HG03469 (cell line): ENCODE results near the gene C14orf119.

Experiments used
- ATAC-seq: cut with Tn5 transposase; IDR thresholded peaks from one replicate; pipeline ENCODE4 v1.9.1; 2021; ENCODE audit warnings: mild to moderate bottlenecking, moderate library complexity, moderate number of reproducible peaks; ENCODE audit not compliant: unreplicated experiment

The C14orf119 gene

DNA sequence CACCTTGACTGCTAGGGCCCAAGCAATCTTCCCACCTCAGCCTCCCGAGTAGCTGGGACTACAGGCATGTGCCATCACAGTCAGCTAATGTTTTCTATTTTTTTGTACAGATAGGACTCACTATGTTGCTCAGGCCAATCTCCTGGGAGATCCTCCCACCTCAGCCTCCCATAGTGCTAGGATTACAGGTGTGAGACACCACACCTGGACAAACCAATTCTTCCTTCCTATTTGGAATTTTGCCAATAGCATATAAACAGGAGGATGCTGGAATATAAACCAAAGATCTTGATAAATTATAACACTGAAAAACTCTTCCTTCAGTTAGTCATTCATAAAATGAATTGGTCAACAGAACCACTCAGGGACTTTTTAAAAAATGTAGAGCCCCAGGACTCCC lies 8.7 kb upstream of the C14orf119 start:
- no peak for ATAC-seq

DNA sequence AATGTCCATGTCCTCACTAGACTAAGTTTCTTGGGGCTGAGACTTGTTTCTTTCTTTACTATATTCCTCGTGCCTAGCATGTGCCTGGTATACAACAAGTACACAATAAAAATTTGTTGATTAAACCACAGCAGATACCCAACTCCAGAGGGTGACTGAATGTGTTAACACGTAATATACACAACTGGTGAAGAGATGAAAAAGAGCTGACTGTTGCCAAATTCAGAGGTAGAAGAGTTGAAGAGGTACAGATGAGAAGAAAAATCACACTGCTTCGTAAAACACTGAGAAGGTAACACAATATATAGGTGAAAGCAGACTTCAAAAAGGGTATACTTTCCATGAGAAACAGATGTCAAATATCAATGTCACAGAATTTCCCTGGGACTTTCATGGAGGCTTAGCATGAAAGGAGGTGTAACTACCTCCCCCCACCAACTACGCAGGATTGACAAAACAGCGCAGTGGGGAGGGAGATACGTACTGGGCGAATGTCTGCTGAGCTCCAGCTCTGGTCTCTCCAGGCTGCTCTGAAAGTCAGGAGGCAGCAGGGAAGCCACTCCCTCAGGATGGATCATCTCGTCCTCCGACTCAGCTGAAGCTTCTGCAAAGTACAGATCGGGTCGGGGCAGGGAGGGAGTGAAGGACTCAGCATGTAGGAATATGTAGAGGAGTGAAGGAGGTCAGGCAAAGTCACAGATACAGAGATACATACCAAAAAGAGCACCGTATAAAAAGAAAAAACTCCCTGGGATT lies 5.6 kb upstream of the C14orf119 start:
- ATAC-seq, result no peak

DNA sequence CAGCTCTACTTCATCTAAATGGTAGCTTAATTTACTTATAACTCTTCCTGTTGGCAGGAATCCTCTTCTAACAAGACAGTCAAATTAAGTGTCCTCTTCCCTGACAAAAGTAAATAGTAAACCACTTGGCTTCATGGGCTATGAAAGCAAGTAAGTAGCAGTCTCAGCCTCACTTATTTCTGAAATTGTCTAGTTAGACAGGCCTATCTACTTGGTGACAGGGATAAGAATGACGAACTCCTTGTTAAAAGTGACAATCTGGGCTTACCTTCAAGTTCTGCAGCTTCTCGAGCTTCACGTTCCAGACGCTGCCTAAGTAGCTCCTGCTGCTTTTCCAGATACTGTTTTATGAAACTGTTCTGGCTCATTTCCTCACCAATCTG lies 5.1 kb upstream of the C14orf119 start:
- no peak for ATAC-seq

DNA sequence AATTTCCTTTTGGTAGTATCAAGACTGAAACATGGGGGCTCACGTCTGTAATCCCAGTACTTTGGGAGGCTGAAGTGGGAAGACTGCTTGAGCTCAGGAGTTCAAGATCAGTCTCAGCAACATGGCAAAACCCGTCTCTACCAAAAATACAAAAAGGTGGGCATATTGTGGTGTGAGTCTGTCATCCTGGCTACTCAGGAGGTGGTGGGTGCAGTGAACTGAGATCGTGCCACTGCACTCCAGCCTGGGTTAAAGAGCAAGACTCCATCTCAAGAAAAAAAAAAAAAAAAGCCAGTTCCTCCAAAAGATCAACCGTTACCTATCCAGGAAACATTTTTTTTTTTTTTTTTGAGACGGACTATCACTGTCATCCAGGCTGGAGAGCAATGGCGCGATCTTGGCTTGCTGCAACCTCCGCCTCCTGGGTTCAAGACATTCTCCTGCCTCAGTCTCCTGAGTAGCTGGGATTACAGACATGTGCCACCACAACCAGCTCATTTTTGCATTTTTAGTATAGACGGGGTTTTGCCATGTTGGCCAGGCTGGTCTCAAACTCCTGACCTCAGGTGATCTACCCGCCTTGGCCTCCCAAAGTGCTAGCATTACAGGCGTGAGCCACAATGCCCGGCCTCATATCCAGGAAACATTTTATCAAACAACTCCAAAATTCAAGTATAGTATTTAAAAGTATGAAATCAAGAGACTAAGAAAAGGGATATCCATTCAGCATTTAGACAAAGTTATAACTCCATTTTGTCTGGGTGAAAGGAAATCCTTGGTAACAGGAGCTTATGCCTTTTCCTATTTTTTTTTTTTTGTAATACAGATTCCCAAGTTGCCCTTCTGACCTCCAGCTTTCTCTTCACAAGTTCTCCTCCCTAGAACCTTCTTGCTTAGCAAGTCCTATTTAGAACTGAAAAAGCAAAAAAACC lies 3.7 kb upstream of the C14orf119 start:
- no peak for ATAC-seq

DNA sequence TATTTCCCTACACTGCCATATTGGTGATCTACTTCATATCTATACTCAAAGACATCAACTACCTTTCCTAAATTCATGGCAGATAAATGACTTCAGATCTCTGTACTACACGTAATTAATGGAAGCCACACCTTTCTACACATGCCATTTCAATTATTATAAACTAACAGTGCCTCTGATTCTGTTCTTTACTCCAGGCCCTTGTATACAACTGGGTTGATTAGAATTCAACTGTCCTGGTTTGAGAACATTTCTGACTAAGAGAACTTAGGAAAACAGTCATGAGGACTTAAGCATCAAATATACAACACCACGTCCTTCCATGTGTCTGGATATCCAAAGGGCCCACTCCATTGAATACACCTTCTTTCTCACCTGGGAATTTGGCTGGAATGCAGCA lies 2.2 kb upstream of the C14orf119 start:
- no peak for ATAC-seq

DNA sequence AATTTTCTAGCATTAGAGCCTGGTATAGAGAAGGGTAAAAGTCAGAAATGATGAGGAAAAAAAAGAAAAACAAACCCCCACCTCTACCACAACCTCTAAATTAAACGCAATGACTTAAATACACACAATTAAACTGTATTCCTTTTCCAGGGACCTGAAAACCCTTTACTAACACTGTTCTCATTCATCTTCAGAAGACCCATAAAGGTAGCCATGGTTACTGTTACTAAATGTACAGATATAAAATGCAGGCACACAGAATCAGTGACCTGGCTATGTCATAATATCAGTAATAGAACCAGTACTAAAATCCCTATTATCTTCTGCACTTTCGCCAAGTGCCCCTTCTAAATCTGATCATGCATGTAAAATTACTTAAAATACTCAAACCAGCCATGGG lies 1.8 kb upstream of the C14orf119 start:
- ATAC-seq, result no peak

DNA sequence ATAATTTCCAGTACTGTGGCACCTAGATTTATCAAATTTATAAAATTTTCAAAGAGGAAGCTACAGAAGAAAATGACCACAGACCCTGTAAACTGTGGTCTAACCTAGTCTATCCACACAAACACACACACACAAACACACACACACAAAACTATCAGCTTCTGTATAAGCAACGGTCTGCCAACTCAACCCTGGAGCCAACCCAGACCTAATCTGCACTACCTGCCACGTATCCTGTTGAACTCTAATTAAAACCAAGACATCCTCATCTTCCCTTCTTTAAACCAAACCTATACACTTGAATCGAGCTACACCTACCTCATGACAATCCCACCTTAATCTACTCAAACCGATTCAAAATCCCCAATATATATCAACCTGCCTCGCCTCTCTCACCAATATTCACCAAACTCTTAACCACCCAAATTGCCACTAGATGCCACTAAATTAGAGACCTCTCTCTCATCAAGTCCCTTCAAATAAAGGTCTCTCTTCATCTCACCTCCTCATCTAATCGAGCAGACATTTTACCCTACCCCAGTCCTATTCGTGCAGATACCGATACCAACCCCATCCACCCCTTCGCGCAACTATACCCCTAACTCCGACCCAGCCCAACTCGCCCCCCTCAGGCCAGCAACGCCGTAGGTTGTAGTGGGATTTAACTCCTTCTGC lies 1.2 kb upstream of the C14orf119 start:
- no peak for ATAC-seq

DNA sequence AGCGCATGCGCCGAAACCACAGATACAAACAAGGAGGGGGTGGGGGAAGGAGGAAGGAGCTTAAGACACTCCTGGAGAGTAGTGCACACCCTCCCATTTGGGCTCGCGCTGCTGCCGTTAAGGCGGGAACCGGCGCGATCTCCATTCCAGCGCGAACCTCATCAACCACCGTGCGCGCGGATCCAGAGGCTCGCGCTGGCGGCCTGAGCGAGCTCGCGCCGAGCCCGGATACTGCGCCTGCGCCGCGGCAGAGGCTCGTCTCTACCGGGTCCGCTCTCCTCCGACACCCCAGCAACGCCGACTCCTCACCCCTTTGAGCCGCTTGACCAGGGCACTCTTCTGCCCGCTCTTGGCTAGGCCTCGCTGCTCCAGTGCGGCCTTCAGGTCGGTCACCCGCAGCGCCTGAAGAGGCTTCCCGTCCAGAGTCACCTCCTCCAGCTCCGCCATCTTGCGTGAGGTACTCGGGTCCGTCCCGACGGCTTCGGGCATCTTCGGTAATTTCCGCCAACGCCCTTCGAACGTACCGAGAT lies 574 bp upstream of the C14orf119 start, which contains the start of gene ACIN1:
ACIN1 (minus strand) TSS at position 471 of the 530 bp plus-strand sequence; CDS start at position 447, 24 bp downstream.
- ATAC-seq, result peak; percentile 18

DNA sequence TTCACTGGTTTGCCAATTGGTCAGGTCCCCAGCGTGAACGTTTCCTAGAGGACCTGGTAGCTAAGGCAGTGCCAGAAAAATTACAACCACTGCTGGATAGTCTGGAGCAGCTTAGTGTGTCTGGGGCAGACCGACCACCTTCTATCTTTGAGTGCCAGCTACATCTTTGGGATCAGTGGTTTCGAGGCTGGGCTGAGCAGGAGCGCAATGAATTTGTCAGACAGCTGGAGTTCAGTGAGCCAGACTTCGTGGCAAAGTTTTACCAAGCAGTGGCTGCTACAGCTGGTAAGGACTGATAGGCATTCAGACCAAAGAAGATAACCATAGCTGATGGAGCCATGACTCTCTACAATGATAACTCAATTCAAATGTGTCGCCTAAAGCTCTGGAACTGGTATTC lies 2.5 kb downstream of the C14orf119 start:
- no peak for ATAC-seq

DNA sequence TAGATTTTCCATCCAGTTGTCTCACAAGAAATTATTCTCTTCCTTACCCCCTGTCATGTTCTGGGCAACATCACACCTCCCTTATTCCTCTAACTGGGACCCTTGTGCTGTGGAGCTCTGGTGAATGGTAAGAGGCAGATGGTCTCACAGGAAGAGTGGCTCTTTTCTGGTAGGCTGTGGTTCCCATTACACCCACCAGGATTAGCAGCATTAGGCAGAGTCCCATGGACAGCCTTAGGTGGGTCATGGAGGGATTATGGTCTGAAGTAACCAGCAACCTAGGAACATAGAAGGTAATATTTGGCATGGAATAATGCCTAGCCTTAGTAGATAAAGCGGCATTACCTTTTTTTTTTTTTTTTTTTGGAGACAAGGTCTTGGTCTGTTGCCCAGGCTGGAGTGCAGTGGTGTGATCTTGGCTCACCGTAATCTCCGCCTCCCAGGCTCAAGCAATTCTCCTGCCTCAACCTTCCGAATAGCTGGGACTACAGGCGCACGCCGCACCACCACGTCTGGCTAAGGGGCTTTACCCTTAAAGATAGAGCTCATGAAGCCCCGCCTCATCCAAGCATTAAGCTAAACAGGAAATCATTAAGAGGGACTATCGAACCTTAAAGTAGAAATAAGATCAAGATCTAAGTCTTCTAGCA lies 4.0 kb downstream of the C14orf119 start:
- ATAC-seq, result no peak

DNA sequence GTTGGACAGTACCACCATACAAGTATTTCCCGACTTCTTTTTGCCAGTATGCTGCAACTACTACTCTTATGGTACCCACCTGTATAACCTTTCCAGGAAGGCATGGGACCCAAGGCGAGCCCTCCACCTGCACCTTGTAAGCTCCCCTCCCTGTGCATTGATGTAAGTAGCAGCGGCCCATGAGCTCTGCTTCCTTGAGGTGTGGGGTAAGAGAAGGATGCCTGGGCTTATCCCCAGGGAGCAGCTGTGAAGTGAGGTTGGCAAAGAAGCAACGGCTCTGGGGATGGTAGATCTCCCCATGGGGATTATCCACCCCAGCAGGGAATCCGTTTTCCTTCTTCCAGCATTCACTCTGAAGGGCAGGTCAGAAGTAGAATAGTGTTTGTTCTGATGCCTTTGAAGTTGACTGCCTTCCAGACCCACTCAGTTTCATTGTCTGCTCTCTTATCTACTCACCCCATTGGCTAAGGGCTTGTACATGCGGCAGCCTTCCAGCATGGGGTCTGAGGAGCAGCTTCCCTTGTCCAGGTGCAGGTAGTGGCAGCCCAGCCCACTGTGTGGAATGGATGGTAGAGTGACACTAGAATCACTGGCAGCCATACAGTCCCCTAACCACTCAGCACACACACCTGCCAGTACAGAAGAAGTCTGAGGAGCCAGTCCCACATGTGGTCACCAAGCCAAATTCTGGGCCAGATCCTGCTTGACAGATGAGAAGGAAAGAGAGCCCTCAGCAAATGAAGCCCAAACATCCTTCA lies 6.1 kb downstream of the C14orf119 start:
- ATAC-seq, result no peak

DNA sequence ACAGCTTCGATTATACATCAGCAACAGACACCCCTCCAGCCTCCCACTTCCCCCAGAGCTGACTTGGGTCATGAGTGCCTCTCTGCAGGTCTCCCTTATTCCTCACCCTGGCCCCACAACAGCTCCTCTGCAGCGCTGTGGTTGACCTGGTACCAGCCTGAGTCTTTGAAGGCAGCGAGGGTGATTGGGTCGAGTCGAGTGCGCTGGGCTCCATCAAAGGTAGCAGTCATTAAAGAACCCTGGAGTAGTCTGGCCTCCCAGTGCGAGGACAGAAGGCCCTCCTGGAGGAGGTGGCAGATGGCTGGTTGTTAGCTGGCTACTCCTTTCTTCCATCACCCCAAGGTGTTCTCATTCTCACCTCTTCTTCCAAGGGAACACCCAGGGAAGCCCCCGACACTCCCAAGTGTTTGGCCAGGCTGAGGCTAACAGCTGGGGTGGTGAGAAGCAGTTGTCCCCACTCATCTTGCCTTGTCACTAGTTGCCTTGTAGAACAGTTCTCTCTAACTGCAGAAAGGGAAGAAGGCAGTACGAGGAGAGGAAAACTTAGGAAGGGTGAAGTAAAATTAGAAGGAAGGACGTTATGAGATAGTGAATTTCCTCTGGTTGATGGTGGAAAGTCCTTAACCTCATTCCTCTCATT lies 6.8 kb downstream of the C14orf119 start:
- ATAC-seq, result no peak

DNA sequence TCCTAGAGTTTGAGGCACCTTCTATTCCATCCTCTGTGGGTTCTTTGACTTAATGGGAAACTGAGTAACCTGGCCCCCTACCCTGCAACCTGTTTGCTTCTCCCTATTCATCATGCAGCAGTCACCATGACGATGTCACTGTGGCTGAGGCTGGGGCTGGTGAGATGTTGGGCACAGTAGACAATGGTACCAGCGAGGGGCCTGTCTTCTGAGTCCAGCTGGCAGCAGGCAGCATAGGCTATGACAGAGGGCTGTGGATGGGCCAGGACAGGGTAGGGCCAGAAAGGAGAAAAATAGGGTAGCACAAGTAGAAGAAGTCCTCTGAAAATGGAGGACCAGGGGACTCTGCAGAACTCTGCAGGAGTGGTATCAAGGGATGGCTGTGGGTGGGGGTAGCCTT lies 7.5 kb downstream of the C14orf119 start:
- no peak for ATAC-seq

DNA sequence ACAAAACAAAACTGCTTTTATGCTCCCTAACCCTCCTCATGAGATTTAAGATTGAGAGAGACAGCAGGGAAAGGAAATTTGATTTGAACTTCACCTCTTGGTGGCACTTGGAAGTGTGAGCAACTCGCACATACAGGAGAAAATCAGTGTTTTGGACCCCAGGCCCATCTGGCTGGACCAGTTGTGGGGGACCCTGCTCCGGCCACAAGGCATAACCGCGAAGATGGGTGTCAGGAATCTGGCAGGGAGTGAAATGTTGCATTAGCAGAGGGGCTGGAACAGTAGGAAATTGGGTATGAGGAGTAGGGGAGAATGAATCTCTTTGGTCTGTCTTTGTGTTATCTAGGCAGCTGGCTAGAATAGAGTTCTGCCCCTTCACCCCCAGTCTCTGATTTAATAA lies 8.3 kb downstream of the C14orf119 start:
- no peak for ATAC-seq

DNA sequence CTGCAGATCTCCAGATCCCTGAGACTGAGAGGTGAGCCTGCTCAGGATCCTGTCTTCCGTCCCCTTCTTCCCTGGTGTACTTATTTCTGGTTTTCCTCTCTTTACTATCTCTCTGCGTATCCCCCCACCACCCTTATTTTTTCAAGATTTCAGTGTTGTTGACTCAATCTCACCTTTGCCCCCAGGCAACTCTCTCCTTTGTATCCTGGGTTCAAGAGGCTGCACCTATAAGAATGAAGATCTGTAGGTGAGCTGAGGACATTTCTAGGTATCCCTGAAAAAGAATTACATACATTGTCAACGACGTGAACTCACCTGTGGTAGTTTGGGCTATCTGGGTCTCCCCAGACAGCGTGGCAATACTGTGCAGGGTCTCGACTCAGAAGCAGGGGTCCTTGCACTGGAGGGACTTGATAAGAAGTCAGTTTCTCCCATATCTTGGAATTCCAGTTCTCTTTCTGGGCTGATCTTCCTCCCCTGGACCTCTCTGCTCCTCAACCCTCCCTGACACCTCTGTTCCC lies 8.8 kb downstream of the C14orf119 start:
- ATAC-seq, result no peak

DNA sequence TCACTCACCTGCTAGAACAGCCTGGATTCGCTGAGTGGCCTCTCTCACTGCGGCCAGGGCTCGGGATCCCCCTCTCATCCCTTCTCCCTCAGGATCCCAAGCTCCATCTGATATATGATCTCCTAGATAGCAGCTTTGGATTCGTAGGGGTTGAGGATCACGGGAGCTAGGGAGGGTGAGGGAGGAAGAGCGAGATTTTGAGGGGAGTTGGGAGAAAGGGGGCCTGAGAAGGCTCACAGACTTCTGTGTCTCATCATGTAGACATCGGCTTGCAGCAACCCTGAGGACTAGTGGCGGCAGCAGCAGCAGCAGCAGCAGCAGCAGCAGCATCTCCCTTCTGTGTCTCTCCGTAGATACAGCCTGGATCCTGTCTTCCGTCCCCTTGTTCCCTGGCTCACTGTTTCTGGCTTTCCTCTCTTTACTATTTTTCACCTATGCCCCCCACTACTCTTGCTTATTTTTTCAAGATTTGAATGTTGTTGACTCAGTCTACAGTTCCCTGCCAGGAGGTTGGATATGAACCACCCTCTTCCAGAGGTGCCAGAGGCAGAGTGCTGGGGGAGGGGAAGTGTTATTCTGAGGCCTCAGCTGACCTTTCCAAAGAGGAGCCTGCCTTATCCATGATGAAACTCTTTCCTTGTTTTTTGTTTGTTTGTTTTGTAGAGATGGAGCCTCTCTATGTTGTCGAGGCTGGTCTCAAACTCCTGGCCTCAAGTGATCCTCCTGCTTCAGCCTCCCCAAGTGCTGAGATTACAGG lies 9.5 kb downstream of the C14orf119 start, which contains the start of gene CIROP:
CIROP (minus strand) TSS at position 399 of the 757 bp plus-strand sequence; CDS start at position 330, 69 bp downstream.
- no peak for ATAC-seq

DNA sequence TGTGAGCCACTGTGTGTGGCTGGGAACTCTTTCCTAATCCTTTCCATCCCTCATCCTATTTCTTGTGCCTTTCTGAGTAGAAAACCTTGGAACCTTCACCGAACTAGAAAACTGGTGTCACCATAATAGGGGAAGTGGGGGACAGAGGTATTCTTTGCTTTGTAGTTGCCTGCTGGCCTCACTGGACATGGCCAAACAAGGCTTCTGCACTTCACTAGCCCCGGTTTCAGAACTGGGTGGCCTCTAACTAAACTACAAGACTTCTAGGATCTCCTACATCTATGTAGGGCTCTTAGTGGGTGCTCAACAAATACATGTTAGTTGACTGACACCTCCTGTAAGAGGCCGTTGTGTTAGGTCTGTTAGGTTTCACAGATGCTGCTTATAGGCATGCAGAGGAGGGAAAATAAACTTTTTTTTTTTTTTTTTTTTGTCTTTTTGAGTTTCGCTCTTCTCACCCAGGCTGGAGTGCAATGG lies 10.1 kb downstream of the C14orf119 start:
- no peak for ATAC-seq

DNA sequence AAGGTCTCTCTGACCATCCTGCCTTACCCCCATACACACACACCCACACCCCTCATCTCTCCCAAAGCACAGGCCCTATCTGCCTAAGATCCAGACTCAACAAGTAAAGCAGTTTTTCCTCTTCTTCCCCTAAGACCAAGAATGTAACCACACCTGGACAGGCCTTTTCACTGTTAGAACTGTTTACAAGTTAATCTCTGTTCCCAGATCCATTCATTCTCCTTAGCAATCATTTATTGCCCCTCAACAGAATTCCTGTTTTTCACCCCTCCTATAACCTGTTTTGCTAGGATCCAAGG lies 11.4 kb downstream of the C14orf119 start:
- no peak for ATAC-seq
